ENCODE data around the gene CARD6.
"Not testable (repeated sequence)": the region's sequence is repeated elsewhere in the genome, so short reads cannot be mapped to it uniquely, and the experiment has no call there.

Gene CARD6

DNA sequence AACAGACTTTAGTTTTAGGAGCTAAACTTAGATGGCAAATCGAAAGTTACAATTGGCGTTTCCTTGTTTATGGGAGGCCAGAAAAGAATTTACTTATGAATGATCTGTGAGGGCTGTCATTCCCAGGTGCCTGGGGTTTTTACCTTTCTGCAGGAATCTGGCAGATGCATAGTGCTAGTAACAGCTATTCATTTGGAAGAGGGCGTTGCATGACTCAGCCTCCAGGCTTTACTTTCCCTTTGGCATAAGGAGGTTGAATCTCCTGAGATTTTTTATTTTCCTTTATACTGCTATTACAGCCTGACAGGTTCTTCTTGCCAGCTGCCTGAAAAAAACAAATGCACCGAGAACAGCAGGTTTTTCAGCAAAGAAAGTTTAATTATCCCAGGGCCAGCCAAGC is 30.0 kb downstream of the CARD6 start:
- peaks cover 5% of the 10 kb centered on the region for H3K9me3 ChIP-seq (ENCODE audit: insufficient read depth, low read depth, low read length)
- H3K27ac ChIP-seq (ENCODE audit: low read depth, low read length): no peak overlapping the region
- no peak overlapping the region for H4K12ac ChIP-seq (ENCODE audit: low read depth, low read length)
- H3K4me3 ChIP-seq (ENCODE audit: low read depth, low read length): no peak overlapping the region
- no peak overlapping the region for H2BK120ac ChIP-seq (ENCODE audit: insufficient read depth, low read length, poor library complexity)
- no peak overlapping the region for H3K23ac ChIP-seq (ENCODE audit: low read length)
- H3K79me1 ChIP-seq (ENCODE audit: low read length): peaks cover 12% of the 10 kb centered on the region
- H3K14ac ChIP-seq (ENCODE audit: low read length): peak overlapping the region; percentile 6
- no peaks in the 10 kb centered on the region for H3K27me3 ChIP-seq (ENCODE audit: insufficient read depth, low read length)
- peak overlapping the region; percentile 15 for H2BK12ac ChIP-seq (ENCODE audit: low read length)
- no CpG with 5 or more reads among the region's 4 CpGs for WGBS (ENCODE audit: extremely low coverage, insufficient coverage, insufficient read length)
- no peak overlapping the region for H3K4ac ChIP-seq (ENCODE audit: low read depth, low read length)
- peaks cover 4 to 6% of the 10 kb centered on the region in 2 experiments for H3K4me1 ChIP-seq (ENCODE audit: control insufficient read depth in 1 of 2, insufficient read depth in 2 of 2, low read length in 2 of 2)
- peaks cover 0 to 2% of the 10 kb centered on the region in 2 experiments for H3K36me3 ChIP-seq (ENCODE audit: control insufficient read depth in 1 of 2, insufficient read depth in 2 of 2, low read length in 2 of 2)
- no peak overlapping the region for H2AK5ac ChIP-seq (ENCODE audit: low read length)
- H3K18ac ChIP-seq (ENCODE audit: low read length): no peak overlapping the region
- no peak overlapping the region for H2AFZ ChIP-seq (ENCODE audit: insufficient read depth, low read length, poor library complexity)
- peaks cover 2% of the 10 kb centered on the region for H3K79me2 ChIP-seq (ENCODE audit: control insufficient read depth, insufficient read depth, low read length, poor library complexity)
- no peak overlapping the region for H3K9ac ChIP-seq (ENCODE audit: low read length)
- no peak for DNase-seq
- H2BK5ac ChIP-seq (ENCODE audit: low read depth, low read length, poor library complexity): peak overlapping the region; percentile 36
- no peak overlapping the region for H4K91ac ChIP-seq (ENCODE audit: low read depth, low read length)
- H3K4me2 ChIP-seq (ENCODE audit: low read length): no peak overlapping the region
- H4K8ac ChIP-seq (ENCODE audit: low read depth, low read length): no peak overlapping the region

DNA sequence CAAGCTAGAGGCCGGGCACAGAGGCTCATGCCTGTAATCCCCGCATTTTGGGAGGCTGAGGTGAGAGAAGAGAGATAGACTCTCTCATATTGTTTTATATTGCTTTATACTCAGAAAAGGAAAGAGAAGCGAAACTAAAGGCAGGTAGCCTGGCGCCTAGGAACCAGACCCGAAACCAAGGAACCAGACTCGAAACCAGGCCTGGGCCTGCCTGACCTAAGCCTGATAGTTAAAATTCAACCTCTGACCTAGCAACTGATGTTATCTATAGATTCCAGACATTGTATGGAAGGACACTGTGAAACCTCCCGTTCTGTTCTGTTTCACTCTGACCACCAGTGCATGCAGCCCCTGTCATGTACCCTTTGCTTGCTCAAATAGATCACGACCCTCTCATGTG is 31.1 kb downstream of the CARD6 start:
- H3K4me3 ChIP-seq (ENCODE audit: low read depth, low read length); H3K4me1 ChIP-seq (ENCODE audit: control insufficient read depth in 1 of 2, insufficient read depth in 2 of 2, low read length in 2 of 2); H2BK12ac ChIP-seq (ENCODE audit: low read length); H4K12ac ChIP-seq (ENCODE audit: low read depth, low read length); H3K36me3 ChIP-seq (ENCODE audit: control insufficient read depth in 1 of 2, insufficient read depth in 2 of 2, low read length in 2 of 2); H3K4ac ChIP-seq (ENCODE audit: low read depth, low read length); H2AK5ac ChIP-seq (ENCODE audit: low read length); H3K18ac ChIP-seq (ENCODE audit: low read length); H3K9me3 ChIP-seq (ENCODE audit: insufficient read depth, low read depth, low read length); H3K4me2 ChIP-seq (ENCODE audit: low read length); H3K14ac ChIP-seq (ENCODE audit: low read length); H2AFZ ChIP-seq (ENCODE audit: insufficient read depth, low read length, poor library complexity); H3K79me2 ChIP-seq (ENCODE audit: control insufficient read depth, insufficient read depth, low read length, poor library complexity); H3K27me3 ChIP-seq (ENCODE audit: insufficient read depth, low read length); H3K23ac ChIP-seq (ENCODE audit: low read length); H4K8ac ChIP-seq (ENCODE audit: low read depth, low read length); H3K9ac ChIP-seq (ENCODE audit: low read length): not testable (repeated sequence)
- no CpG with 5 or more reads among the region's 8 CpGs for WGBS (ENCODE audit: extremely low coverage, insufficient coverage, insufficient read length)
- Histone ChIP-seq H2BK120ac (ENCODE audit: insufficient read depth, low read length, poor library complexity) (peak overlapping the region; percentile 90), H3K27ac (ENCODE audit: low read depth, low read length) (peak overlapping the region; percentile 48), H4K91ac (ENCODE audit: low read depth, low read length) (peak overlapping the region; percentile 50), H3K79me1 (ENCODE audit: low read length) (peaks cover 12% of the 10 kb centered on the region), H2BK5ac (ENCODE audit: low read depth, low read length, poor library complexity) (peak overlapping the region; percentile 69)
- peak in 1 of 2 donors; percentile 9 for DNase-seq

DNA sequence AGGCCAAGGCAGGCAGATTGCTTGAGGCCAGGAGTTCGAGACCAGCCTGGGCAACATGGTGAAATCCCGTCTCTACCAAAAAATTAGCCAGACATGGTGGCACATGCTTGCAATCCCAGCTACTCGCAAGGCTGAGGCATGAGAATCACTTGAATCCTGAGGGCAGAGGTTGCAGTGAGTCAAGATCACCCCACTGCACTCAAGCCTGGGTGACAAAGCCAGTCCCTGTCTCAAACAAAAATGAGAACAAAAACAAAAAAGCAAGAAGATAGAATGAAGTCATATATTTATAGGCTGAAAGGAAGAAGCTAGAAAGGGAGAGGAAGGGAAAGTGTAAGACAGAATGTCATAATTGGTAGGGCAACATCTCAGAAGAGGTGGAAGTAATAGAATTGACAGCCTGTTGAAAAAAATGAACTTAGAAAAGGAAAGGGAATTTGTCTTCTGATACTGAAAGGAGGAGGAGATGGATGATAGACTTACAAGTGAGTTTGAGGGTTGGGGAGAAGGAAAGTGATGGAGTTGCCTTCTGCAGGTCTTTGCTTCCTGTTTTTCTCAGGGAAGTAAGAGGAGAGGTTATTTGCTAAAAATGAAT is 32.2 kb downstream of the CARD6 start:
- Histone ChIP-seq H3K4me3 (ENCODE audit: low read depth, low read length) (no peak overlapping the region), H3K9ac (ENCODE audit: low read length) (no peak overlapping the region), H3K27me3 (ENCODE audit: insufficient read depth, low read length) (no peaks in the 10 kb centered on the region), H3K27ac (ENCODE audit: low read depth, low read length) (no peak overlapping the region), H2AFZ (ENCODE audit: insufficient read depth, low read length, poor library complexity) (no peak overlapping the region), H3K4me2 (ENCODE audit: low read length) (no peak overlapping the region), H3K4ac (ENCODE audit: low read depth, low read length) (no peak overlapping the region), H2BK120ac (ENCODE audit: insufficient read depth, low read length, poor library complexity) (no peak overlapping the region), H3K14ac (ENCODE audit: low read length) (no peak overlapping the region), H3K36me3 (ENCODE audit: control insufficient read depth in 1 of 2, insufficient read depth in 2 of 2, low read length in 2 of 2) (peaks cover 0 to 2% of the 10 kb centered on the region in 2 experiments), H3K18ac (ENCODE audit: low read length) (no peak overlapping the region), H2AK5ac (ENCODE audit: low read length) (no peak overlapping the region), H4K12ac (ENCODE audit: low read depth, low read length) (no peak overlapping the region), H3K79me1 (ENCODE audit: low read length) (peaks cover 12% of the 10 kb centered on the region), H3K23ac (ENCODE audit: low read length) (no peak overlapping the region), H2BK5ac (ENCODE audit: low read depth, low read length, poor library complexity) (no peak overlapping the region), H3K9me3 (ENCODE audit: insufficient read depth, low read depth, low read length) (peaks cover 7% of the 10 kb centered on the region), H3K79me2 (ENCODE audit: control insufficient read depth, insufficient read depth, low read length, poor library complexity) (peaks cover 2% of the 10 kb centered on the region), H4K8ac (ENCODE audit: low read depth, low read length) (no peak overlapping the region), H3K4me1 (ENCODE audit: control insufficient read depth in 1 of 2, insufficient read depth in 2 of 2, low read length in 2 of 2) (peaks cover 0 to 4% of the 10 kb centered on the region in 2 experiments), H2BK12ac (ENCODE audit: low read length) (no peak overlapping the region), H4K91ac (ENCODE audit: low read depth, low read length) (no peak overlapping the region)
- no peak for DNase-seq
- no CpG with 5 or more reads among the region's 3 CpGs for WGBS (ENCODE audit: extremely low coverage, insufficient coverage, insufficient read length)

DNA sequence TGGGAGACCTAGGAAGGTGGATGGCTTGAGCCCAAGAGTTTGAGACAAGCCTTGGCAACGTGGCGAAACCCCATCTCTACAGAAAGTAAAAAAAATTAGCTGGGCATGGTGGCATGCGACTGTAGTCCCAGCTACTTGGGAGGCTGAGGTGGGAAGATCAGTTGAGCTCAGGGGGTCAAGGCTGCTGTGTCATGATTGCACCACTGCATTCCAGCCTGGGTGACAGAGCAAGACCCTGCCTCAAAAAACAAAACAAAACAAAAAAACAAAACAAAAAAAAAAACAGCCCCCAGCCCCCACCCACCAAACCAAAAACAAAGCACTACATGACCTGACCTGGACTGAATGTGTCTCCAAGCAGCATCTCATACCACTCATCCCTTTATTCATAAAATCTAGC is 34.8 kb downstream of the CARD6 start:
- no CpG with 5 or more reads among the region's 3 CpGs for WGBS (ENCODE audit: extremely low coverage, insufficient coverage, insufficient read length)

More for the DNA sequence above, 34.8 kb downstream of the CARD6 start:
- Histone ChIP-seq H3K23ac (ENCODE audit: low read length) (no peak overlapping the region), H2BK120ac (ENCODE audit: insufficient read depth, low read length, poor library complexity) (no peak overlapping the region), H3K14ac (ENCODE audit: low read length) (no peak overlapping the region), H3K9me3 (ENCODE audit: insufficient read depth, low read depth, low read length) (peaks cover 7% of the 10 kb centered on the region), H2AFZ (ENCODE audit: insufficient read depth, low read length, poor library complexity) (no peak overlapping the region), H3K27me3 (ENCODE audit: insufficient read depth, low read length) (no peaks in the 10 kb centered on the region), H3K79me2 (ENCODE audit: control insufficient read depth, insufficient read depth, low read length, poor library complexity) (peaks cover 2% of the 10 kb centered on the region), H4K8ac (ENCODE audit: low read depth, low read length) (no peak overlapping the region), H4K91ac (ENCODE audit: low read depth, low read length) (no peak overlapping the region), H3K18ac (ENCODE audit: low read length) (no peak overlapping the region), H3K27ac (ENCODE audit: low read depth, low read length) (no peak overlapping the region), H3K4me3 (ENCODE audit: low read depth, low read length) (no peak overlapping the region), H2AK5ac (ENCODE audit: low read length) (no peak overlapping the region), H2BK12ac (ENCODE audit: low read length) (no peak overlapping the region), H3K79me1 (ENCODE audit: low read length) (peaks cover 11% of the 10 kb centered on the region), H3K9ac (ENCODE audit: low read length) (no peak overlapping the region), H3K36me3 (ENCODE audit: control insufficient read depth in 1 of 2, insufficient read depth in 2 of 2, low read length in 2 of 2) (peaks cover 0 to 2% of the 10 kb centered on the region in 2 experiments), H3K4ac (ENCODE audit: low read depth, low read length) (no peak overlapping the region), H2BK5ac (ENCODE audit: low read depth, low read length, poor library complexity) (no peak overlapping the region), H4K12ac (ENCODE audit: low read depth, low read length) (no peak overlapping the region), H3K4me1 (ENCODE audit: control insufficient read depth in 1 of 2, insufficient read depth in 2 of 2, low read length in 2 of 2) (peaks cover 0 to 4% of the 10 kb centered on the region in 2 experiments), H3K4me2 (ENCODE audit: low read length) (no peak overlapping the region)
- DNase-seq: no peak
